Stimulated activated CD4-positive, alpha-beta T cell treated with anti-CD3 and anti-CD28 coated beads, TNF-alpha, amount 100 ng/mL, for 1 hour (primary cell): Measurements from ENCODE around the gene ZNF211.
A peak's percentile ranks its signal among the peaks of the same experiment; 100 is the strongest.

Experiments
- DNase-seq, 3 donors: peaks; one replicate each; pipeline ENCODE4 v3.0.0-alpha.2; 2020; ENCODE audit warnings: low read depth in 3 of 3, low spot score in 1 of 3

The ZNF211 gene

DNA sequence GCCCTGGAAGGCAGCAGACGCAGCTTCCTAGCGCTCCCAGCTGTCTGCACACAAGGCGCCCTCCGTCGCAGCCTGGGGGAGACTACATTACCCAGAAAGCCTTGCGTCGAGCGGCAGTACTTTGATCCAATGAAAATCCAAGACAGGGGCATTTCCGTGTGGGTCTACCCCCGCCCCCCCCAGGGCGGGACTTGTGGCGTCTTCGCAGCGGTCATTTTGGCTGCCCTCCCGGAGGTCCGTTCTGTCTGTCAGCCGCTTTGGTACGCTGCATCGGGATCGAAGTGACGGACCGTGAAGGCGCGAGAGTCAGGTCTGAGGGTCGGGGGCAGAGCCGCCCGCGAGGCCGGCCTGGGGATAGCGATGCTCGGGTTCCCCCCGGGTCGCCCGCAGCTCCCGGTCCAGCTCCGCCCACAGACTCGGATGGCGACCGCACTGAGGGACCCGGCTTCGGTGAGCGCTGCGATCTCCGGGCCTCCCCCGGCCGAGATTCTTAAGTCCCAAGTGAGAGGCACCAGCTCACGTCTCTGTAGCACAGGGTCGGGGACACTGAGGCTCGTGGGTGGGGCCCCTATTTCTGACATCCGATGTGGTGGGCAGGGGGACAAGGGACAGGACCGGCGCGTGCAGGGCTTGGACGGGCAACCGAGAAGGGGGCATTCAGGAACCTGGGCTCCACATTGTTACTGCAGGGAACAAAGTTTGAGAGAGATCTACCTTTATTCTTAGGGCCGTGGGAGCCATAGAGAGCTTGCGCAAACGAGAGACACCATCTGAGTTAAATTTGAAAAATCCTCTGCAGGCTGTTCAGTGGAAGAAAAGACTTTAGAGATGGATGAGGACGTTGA lies at the start of gene ZNF211:
TSS of gene ZNF211 (plus strand) at position 182 of the 845 bp plus-strand sequence. CDS start at position 361, 179 bp downstream.
- DNase-seq, result peak; percentile 63 to 74 (median 72)

DNA sequence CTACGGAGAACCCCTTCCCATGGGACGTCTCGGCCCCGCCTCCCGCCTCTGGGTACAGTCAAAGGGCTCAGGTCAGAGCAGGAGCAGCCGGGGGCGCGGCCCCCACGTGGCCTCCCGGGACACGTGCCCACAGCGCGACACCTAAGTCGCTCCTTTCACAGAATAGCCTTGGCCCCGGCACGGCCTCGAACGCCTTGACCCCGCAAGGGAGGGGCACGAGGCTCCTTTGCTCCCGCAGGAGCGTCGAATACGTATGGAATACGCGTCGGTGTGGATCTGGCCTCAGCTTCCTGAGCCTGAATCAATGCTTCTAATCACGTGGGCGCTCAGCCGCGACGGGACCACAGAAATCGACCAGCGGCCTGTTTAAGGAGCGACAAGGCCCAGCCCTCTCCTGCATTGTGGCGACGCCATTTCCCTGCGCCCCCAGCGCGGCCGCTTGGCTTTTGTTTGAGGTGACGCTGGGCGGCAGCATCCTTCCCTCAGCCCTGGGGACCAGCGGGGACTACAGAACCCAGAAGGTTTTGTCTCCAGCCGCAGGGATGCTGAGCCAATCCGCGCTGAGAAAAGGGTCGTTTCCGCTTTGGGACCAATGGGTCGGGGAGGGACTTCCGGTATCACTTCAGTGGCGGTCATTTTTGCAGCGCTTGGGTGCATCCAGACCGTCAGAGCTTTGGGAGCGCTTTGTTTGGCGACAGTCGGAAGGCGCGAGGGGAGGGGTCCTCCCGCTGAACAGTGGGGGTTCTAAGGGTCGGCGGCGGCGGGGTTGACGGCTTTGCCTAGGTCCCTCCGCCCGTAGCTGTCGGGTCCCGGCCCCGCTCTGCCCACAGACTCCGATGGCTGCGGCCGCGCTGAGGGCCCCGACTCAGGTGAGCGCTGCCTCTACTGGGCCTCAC lies 49.2 kb upstream of the ZNF211 start, which contains the start of gene ZIK1:
TSS of gene ZIK1 (plus strand) at position 625 of the 896 bp plus-strand sequence. CDS start at position 837, 212 bp downstream.
- DNase-seq, result peak; percentile 60 to 69 (median 67)

DNA sequence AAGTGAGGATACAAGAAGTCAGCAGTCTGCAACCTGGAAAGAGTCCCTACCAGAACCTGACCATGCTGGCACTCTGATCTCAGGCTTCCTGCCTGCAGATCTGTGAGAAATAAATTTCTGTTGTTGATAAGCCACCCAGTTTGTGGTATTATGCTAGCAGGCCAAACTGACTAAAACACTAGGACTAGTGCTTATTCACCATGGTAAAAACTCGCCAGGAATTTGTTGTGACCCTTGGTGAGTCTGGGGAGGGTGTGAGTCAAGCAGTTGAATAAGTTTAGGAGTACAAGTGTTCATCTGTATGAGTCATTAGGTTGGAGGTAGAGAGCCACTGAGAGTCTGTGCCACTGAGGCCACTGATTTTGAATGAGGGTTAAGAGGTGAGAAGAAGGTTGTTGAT lies 45.4 kb upstream of the ZNF211 start:
- no peak for DNase-seq

DNA sequence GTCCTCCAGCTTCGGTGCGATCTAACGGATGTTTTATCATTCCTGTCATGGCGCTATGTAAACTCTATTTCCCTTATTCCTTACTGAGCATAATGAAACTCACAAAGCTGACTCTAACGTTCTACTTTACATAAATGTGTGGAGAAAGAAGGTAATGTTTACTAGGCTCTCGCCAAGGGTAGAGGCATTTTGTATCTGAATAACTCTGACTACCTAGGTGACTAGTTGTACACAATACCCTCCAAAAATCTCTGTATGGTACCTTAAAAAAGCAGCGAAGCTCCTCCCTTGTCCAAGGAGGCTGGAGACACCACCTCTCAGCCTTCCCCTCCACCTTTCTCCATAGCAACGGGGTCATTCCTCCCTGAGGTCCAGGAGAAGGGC lies 33.6 kb upstream of the ZNF211 start:
- no peak for DNase-seq

DNA sequence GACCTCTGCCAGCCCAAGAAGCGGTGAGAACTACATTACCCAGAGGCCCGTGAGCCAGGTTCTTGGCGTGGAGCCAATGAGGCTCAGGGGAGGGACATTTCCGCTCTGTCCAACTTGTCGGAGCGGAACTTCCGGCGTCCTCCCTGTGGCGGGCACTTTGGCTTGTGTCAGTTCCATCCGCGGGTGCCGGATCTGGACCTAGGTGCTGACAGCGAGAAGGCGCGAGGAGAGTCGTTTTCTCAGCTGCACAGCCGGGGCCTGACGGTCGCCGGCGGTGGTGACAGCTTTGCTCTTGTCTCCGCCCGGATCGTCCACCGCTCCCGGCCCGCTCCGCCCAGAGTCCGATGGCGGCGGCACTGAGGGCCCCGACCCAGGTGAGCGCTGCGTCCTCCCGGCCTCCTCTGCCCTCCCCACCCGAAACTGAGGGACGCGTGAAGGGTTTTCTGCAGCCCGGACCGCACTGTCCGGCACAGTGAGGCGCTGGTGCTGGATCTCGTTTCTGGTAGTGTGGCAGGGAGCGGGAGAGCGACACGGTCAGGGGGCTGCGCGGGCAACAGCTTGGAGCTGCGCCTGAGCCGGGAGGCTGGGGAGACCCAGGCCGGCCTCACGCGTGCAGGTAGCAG lies 33.1 kb upstream of the ZNF211 start, which contains the start of gene ZNF530:
TSS of gene ZNF530 (plus strand) at position 125 of the 623 bp plus-strand sequence. CDS start 4,461 bp downstream, outside the sequence.
- peak; percentile 66 to 79 (median 67) for DNase-seq

DNA sequence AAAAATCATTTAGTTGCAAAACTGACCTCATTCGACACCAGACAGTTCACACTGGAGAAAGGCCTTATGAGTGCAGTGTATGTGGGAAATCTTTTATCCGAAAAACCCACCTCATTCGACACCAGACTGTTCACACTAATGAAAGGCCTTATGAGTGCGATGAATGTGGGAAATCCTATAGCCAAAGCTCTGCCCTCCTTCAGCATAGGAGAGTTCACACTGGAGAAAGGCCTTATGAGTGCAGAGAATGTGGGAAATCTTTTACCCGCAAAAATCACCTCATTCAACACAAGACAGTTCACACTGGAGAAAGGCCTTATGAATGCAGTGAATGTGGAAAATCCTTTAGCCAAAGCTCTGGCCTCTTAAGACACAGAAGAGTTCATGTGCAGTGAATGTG lies 26.0 kb upstream of the ZNF211 start:
- DNase-seq, result no peak

DNA sequence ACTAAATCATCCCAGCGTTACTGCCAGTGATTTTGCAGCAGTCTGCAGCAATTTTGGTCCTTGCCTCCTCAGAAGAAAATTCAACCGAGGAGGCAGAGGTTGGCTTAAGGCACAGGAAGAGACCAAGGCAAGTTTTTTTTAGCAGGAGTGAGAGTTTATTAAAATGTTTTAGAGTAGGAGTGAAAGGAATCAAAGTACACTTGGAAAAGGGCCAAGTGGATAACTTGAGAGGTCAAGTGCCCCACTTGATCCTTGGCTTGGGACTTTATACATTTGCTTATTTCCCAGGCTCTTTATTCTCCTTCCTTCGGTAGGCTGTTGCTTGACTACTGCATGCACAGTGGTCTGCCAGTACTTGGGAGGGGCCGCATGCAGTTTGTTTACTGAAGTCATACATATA lies 21.9 kb upstream of the ZNF211 start:
- DNase-seq, result no peak

DNA sequence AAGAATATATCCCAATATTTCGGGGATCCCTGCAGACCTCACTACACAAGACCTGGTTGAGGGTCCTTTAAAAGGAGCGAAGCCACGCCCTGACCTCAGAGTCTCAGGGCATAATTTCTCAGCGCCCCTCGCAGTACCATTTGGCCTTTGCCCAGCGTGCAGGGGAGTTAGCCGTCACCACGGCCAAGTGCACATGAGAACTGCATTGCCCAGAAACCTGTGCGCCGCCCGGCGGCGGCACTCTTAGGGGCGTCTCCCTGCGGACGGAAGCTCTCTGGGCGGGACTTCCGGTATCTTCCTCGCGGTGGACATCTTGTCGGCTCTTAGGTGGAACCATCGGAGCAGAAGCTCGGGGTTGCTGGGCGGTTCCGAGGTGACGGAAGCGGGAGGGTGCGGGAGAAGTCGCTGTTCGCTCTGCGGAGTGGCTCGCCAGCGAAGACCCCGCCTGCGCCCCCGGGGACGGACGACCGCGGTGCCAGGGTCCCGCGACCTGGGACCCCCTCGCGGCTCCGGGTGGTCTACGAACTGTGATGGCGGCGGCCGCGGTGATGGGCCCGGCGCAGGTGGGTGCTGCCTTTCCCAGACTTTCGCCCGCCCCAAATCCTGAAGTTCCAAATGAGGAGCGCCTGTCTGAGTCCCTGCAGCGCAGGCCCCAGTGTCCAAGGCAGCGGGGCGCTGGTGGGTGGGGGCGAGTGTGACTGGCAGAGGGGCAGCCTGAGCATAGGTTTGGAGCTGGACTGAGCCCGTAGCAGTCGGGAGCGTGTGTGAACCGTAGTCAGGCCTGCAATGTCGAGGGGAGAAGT lies 18.8 kb upstream of the ZNF211 start, which contains the start of gene ZNF134:
TSS of gene ZNF134 (plus strand) at position 302 of the 803 bp plus-strand sequence. CDS start 5,227 bp downstream, outside the sequence.
- DNase-seq, result peak; percentile 68 to 77 (median 69)

DNA sequence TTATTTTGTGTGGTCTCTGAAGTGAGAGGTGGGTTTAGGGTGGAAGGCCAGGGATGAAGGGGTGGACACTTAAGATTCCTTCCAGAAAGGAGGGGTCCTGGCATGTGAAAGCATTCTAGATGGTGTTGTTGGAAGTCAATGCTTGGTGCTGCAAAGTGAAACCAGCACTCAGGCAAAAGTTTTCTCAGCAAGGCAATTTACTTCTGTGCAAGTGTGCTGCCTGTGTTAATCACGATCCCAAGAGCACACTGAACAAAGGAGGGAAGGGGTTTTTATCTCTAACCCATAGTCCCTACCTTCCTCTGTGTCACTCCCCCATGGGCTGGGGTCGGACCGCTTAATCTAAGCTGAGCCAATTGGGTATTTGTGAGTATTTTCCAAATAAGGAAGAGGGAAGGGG lies 17.6 kb upstream of the ZNF211 start:
- no peak for DNase-seq

DNA sequence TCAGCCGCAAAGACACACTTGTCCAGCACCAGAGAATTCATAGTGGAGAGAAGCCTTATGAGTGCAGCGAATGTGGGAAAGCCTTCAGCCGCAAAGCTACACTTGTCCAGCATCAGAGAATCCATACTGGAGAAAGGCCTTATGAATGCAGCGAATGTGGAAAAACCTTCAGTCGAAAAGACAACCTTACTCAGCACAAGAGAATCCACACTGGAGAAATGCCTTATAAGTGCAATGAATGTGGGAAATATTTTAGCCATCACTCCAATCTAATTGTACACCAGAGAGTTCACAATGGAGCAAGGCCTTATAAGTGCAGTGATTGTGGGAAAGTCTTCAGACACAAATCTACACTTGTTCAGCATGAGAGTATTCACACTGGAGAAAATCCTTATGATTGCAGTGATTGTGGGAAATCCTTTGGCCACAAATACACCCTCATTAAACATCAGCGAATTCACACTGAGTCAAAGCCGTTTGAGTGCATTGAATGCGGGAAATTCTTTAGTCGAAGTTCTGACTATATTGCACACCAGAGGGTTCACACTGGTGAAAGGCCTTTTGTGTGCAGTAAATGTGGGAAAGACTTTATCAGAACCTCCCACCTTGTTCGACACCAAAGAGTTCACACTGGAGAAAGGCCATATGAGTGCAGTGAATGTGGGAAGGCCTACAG lies 12.2 kb upstream of the ZNF211 start:
- no peak for DNase-seq

DNA sequence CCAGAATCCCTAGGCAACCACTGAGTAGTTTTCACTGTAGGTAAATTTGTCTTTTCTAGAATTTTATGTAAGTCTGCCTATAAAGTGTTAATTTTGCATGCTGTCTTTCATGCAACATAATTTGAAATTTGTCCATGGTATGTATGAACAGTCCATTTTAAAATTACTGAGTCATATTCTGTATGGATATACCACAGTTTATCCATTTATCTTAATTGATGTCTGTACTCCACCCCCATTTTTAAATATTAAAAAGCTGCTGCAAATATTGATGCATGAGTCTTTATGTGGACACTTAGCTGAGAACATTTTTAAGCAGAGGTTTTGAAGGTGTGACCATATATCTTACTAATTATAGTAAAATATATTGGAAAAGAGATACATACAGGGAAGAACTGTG lies 9.9 kb upstream of the ZNF211 start:
- no peak for DNase-seq

DNA sequence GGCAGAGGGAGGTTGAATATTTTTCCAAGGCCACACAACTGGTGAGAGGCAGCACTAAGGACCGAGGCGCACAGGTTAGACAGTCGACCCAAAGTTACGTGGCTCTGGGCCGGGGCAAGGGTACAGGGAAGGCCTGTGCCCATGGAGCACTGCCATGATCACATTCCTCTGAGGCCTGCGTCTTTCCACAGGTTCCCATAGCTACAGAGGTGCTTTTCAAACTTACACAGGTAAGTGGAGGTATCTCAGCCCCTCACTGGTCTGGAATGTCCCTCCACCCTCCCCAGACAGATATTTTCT lies 814 bp downstream of the ZNF211 start:
- DNase-seq, result no peak

DNA sequence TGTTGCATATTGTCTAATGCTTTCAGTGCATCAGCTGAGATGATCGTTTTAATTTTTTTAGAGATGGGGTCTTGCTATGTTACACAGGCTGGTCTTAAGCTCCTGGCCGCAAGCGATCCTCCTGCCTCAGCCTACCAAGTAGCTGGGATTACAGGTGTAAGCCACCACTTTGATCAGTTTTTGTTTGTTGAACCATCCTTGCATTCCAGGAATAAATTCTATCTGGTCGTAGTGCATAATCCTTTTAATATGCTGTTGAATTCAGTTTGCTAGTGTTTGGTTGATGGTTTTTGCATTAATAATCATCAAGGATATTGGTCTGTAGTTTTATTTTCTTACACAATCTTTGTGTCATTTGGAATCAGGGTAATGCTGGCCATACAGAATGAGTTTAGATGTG lies 4.4 kb downstream of the ZNF211 start:
- DNase-seq, result no peak

DNA sequence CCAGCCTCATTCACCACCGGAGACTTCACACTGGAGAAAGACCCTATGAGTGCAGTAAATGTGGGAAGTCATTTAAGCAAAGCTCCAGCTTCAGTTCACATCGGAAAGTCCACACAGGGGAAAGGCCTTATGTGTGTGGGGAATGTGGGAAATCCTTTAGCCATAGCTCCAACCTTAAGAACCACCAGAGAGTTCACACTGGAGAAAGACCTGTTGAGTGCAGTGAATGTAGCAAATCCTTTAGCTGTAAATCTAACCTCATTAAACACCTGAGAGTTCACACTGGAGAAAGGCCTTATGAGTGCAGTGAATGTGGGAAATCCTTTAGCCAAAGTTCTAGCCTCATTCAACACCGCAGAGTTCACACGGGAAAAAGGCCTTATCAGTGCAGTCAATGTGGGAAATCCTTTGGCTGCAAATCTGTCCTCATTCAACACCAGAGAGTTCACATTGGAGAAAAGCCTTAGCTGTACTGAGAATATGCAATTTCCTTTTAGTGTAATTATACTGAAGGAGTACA lies 8.8 kb downstream of the ZNF211 start:
- no peak for DNase-seq

DNA sequence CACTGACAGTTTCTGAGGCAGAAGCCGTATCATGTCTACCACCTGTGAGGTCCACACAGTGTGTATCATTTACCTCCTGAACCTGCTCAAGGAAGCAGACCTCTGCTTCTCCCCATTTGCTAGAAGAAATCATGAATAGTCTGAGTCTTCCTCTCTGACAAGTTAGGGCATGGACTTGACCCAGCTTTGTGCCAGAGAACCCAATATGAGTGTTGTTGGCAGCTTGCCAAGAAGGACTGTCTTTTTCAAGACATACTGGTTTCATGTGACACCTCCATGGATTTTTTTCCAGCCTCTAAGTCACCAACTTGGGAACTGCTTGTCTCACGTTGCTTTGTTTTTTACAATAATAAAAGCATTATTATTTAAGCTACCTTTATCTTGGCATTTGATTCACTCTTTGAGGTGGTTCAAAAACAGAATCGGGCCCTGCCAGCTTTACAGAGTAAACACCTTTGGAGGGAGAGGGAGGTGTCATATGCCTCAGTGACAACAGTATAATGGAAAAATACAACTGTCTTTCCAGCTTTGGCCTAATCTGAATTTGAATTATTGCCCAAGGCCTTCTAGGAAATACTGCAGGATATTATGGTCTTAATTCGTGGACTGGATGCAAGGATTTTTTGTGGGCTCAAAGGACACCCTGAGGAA lies 9.6 kb downstream of the ZNF211 start:
- DNase-seq, result no peak

DNA sequence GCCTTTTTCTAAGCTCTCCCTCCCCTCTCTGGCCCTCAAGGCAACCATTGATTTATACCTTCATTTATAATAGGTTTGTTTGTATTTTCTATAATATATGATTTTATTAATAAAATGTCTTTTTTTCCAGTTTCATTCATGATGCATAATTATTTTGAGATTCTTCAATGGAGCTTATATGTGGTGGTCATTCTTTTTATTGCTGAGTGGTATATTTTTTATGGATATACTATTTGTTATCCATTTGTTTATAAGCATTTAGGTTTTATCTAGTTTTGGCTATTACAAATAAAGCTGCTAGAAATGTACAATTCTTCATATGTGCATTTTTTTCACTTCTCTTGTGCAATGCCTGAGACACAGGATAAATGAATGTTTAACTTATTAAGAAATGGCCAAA lies 10.8 kb downstream of the ZNF211 start:
- no peak for DNase-seq

DNA sequence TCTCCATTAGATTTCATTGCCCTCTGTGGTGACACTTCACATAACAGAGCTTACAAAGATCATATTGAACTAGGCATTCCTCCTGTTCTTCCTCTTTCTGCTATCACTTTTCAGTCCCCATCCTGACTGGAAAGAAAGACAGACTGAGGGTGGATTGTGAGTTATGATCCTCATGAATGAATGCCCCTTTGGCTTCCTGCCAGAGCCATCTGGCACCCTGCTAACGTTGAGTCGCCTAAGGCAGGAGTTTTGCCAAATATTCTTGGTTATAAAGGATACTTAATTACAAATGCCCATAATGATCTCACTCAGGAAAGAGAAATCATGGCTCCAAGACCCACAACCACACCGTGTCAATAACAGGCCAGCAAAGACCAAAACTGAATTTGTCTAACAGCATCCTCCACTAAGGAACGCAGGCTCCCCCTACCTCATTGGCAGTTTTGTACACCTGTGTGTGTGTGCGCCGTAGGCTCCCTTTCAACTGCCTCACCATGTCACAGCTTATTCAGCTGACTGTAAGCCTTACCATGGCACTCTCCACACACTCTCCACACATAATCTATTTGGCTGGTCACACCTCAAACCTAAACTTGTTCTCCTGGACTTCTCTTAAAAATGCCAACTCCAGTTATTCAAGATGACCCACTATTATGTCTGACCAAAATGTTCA lies 15.5 kb downstream of the ZNF211 start:
- no peak for DNase-seq

DNA sequence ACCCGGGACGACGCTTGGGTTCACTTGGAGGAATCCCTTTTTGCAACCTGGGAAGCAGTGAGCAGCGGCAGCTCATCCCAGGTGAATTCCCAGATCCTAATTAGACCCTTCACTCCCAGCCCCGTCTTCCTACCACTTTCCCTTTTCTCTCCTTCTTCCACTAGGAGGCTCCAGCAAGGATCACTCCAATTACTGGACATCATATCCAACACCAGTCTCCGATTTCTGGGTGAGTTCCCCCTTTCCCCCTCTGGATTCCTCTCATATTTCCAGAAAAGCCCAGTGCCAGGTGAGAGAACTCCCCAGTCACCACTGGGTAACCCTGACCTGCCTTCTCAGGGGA lies 18.7 kb downstream of the ZNF211 start:
- no peak for DNase-seq

DNA sequence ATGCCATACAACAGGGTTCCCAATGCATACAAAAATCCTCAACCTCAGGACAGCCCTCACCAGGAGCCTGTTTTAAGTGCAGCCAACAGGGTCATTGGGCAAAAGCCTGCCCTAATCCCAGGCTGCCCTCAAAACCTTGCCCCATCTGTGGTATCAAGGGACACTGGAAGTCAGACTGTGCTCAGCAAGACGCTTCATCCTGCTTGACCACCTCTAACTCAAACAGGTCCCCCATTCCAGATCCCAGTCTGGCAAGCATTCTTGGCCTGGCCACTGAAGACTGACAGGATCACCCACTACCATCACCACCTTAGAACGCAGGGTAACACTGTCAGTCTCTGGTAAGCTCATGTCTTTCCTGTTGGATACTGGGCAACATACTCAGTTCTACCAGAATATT lies 20.7 kb downstream of the ZNF211 start:
- DNase-seq, result no peak
